Skeletal muscle satellite cell (primary cell): ENCODE results near the gene NRXN2.

Source experiments
- H3K27me3 ChIP-seq: 2 replicates; pipeline ENCODE4 v1.7.0; 2013; ENCODE audit warnings: low read length; ENCODE audit not compliant: control insufficient read depth, insufficient read depth
- H3K36me3 ChIP-seq: 2 replicates; pipeline ENCODE4 v1.7.0; 2013; ENCODE audit warnings: mild to moderate bottlenecking, control low read depth, low read length; ENCODE audit not compliant: insufficient read depth
- H3K4me1 ChIP-seq: 2 replicates; pipeline ENCODE4 v1.7.0; 2013; ENCODE audit warnings: low read length; ENCODE audit not compliant: control insufficient read depth, insufficient read depth
- H3K4me2 ChIP-seq: 2 replicates; pipeline ENCODE4 v1.7.0; 2013; ENCODE audit warnings: mild to moderate bottlenecking, low read length
- H3K4me3 ChIP-seq: 2 replicates; pipeline ENCODE4 v1.7.0; 2013; ENCODE audit warnings: low read length
- H3K9ac ChIP-seq: 2 replicates; pipeline ENCODE4 v1.7.0; 2013; ENCODE audit warnings: mild to moderate bottlenecking, low read depth, low read length, moderate library complexity
- H3K9me3 ChIP-seq: replicated peaks from 2 replicates; pipeline ENCODE4 v1.7.0; 2013; ENCODE audit warnings: mild to moderate bottlenecking, control low read depth, low read length

NRXN2 gene

GRCh38 chr11:64757549-64758329 is 34.7 kb upstream of the NRXN2 start:
- Histone ChIP-seq H3K4me3 (no peak overlapping the region), H3K9me3 (no peaks in the 10 kb centered on the region), H3K9ac (no peak overlapping the region), H3K4me2 (no peak overlapping the region), H3K36me3 (peaks cover 11% of the 10 kb centered on the region), H3K4me1 (peaks cover 5% of the 10 kb centered on the region), H3K27me3 (no peaks in the 10 kb centered on the region)

GRCh38 chr11:64755681-64756361 is 32.8 kb upstream of the NRXN2 start:
- Histone ChIP-seq H3K36me3 (peaks cover 2% of the 10 kb centered on the region), H3K4me2 (no peak overlapping the region), H3K27me3 (no peaks in the 10 kb centered on the region), H3K9me3 (no peaks in the 10 kb centered on the region), H3K4me1 (peaks cover 4% of the 10 kb centered on the region), H3K4me3 (no peak overlapping the region), H3K9ac (no peak overlapping the region)

GRCh38 chr11:64754919-64755662 is 32.1 kb upstream of the NRXN2 start:
- peaks cover 2% of the 10 kb centered on the region for H3K4me1 ChIP-seq

DNA sequence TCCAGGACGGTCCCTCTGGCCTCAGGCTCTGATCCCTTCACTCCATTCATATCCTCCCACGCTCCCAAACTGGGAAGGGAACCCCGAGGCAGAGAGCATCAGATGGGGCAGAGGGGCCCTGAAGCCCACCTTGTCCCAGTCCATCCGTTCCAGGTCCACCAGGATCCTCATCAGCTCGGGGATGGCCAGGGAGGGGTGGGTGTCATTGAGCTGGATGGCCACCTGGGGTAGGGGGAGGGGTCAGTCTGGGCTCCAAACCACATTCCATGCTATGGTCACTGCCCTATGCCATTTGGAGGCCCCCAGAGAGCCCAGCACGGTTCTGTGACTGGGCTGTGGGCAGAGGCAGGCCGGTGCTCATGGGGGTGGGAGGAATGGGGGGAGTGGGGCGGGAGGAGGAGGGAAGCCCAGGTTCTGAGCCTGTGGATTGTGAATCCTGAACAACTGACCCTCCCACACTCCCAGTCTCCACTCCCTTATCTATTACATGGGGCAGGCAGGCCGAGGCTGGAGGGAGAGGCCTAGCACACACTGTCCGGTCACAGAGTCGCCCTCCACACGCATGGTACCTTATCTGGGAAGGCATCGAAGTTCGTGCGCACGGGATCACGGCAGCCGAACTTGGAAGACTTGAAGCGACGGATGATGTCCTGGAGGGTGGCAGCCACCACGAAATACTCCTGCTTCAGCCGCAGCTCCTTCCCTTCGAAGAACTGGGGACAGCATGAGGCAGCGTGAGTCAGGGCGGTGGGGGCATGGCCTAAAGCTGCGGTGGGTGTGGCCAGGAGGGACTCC is 31.3 kb upstream of the NRXN2 start:
- Histone ChIP-seq H3K9ac (no peak overlapping the region), H3K27me3 (no peaks in the 10 kb centered on the region), H3K36me3 (no peaks in the 10 kb centered on the region), H3K4me1 (no peaks in the 10 kb centered on the region), H3K4me2 (no peak overlapping the region), H3K9me3 (no peaks in the 10 kb centered on the region), H3K4me3 (no peak overlapping the region)

More at GRCh38 chr11:64754919-64755662, 32.1 kb upstream of the NRXN2 start:
- Histone ChIP-seq H3K36me3 (no peaks in the 10 kb centered on the region), H3K9me3 (no peaks in the 10 kb centered on the region), H3K4me3 (no peak overlapping the region), H3K9ac (no peak overlapping the region), H3K27me3 (no peaks in the 10 kb centered on the region), H3K4me2 (no peak overlapping the region)

DNA sequence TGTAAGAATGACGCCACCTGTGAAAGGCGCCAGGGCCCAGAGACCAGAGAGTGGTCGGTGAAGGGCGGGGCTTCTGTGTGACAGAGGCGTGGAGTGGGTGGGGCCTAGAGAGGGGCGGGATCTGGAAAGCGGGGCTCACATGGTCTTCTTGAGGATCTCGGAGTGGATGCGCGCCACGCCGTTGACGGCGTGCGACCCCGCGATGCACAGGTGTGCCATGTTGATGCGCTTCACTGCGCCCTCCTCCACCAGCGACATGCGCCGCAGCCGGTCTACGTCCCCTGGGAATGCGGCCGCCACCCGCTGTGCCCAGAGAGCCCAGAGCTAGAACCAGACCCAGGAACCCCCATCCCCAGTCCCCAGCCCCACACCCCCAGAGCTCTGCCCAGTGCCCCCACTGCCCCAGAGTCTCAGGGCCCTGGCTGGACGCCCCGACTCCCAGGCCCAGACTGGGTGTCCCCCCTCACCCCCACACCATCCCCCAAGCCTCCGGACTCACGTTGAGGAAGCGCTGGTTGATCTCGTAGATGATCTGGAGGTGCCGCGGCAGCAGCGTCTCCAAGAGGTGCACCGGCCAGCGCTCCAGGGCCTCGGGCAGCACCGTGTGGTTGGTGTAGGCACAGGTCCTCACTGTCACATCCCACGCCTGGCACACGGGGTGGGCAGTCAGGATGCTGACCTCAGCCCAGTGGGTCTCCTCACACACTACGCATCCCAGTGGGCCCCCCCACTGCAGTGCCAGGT is 30.6 kb upstream of the NRXN2 start:
- H3K9ac ChIP-seq = no peak overlapping the region
- no peak overlapping the region for H3K4me2 ChIP-seq
- no peaks in the 10 kb centered on the region for H3K9me3 ChIP-seq
- H3K4me3 ChIP-seq = no peak overlapping the region
- no peaks in the 10 kb centered on the region for H3K27me3 ChIP-seq
- no peaks in the 10 kb centered on the region for H3K36me3 ChIP-seq
- H3K4me1 ChIP-seq = no peaks in the 10 kb centered on the region

DNA sequence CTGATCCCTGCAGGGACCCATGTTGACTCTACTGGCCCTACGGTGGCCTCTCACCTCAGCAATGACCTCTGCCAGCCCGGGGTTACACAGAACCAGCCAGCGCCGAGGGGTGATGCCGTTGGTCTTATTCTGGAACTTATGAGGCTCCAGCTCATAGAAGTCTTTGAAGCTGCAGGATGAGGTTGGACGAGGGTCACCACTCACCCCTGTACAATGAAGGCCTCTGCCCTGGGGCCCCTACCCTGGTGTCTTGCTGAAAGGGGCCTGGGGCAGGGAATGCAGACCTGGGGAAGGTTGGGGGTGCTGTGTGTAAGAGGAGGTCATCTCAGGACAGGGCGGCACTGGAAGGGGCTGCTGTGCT is 30.0 kb upstream of the NRXN2 start:
- Histone ChIP-seq H3K9ac (no peak overlapping the region), H3K27me3 (no peaks in the 10 kb centered on the region), H3K4me1 (no peaks in the 10 kb centered on the region), H3K9me3 (no peaks in the 10 kb centered on the region), H3K36me3 (no peaks in the 10 kb centered on the region), H3K4me3 (no peak overlapping the region), H3K4me2 (no peak overlapping the region)

DNA sequence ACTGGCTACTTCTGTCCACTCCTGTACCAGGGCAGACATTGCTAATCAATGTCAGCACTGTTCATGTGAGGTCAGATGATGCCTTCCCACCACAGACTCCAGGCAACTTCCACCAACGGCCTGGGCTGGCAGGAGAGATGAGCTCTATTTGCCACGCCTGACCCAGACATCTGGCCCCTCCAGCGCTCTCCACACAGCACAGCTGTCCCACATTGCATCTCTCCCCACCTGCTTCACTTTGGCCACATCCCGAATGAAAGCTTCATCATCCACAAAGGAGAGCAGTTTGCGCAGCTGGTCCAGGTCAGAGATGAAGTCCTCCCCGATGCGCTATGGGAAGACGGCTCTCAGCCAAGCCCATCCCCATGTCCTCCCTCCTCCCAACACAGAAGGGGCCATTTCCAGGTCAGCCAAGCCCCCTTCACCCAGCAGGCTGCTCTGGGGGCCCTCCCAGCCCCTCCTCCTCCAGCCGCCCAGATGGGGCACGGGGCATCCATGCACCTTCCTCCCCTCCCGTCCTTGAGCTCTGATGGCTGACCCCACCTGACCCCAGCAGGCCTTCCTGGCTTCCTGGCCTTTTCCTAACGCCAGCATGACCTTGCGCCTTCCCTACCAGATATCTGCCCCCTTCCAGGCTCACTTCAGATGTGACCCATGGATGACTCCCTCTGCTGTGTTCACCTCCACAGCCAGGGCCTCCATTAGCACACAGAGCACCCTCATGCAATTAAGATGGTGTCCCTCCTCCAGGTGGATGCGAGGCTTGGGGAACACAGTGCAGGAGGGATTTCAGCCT is 29.4 kb upstream of the NRXN2 start:
- no peaks in the 10 kb centered on the region for H3K9me3 ChIP-seq
- no peaks in the 10 kb centered on the region for H3K4me1 ChIP-seq
- H3K4me2 ChIP-seq = no peak overlapping the region
- no peak overlapping the region for H3K9ac ChIP-seq
- H3K36me3 ChIP-seq = no peaks in the 10 kb centered on the region
- no peaks in the 10 kb centered on the region for H3K27me3 ChIP-seq
- no peak overlapping the region for H3K4me3 ChIP-seq

- Histone ChIP-seq H3K27me3 (no peaks in the 10 kb centered on the region), H3K9me3 (no peaks in the 10 kb centered on the region), H3K36me3 (no peaks in the 10 kb centered on the region), H3K4me2 (no peak overlapping the region), H3K4me1 (no peaks in the 10 kb centered on the region), H3K4me3 (no peak overlapping the region), H3K9ac (no peak overlapping the region)
Observed at GRCh38 chr11:64751580-64751979, 28.6 kb upstream of the NRXN2 start.

DNA sequence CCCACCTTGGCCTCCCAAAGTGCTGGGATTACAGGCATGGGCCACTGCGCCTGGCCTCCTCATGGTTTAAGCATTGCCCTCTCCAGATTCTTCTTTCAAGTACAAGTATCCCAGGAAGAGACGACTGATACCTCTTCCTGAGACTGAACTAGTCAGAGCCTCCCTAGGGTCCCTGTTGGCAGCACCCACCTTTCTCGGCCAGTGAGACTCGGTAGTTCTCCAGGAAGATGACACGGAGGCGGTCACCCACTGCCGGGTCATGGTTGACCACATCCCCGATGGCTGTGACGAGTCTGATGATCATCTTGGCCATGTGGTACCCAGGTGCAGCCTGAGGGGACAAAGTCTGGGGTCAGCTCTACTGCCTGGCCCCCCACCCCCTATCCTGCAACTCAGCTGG is 28.1 kb upstream of the NRXN2 start:
- Histone ChIP-seq H3K4me3 (no peak overlapping the region), H3K4me2 (no peak overlapping the region), H3K4me1 (no peaks in the 10 kb centered on the region), H3K36me3 (no peaks in the 10 kb centered on the region), H3K27me3 (no peaks in the 10 kb centered on the region), H3K9ac (no peak overlapping the region), H3K9me3 (no peaks in the 10 kb centered on the region)

GRCh38 chr11:64750361-64751054 is 27.5 kb upstream of the NRXN2 start:
- Histone ChIP-seq H3K9ac (no peak overlapping the region), H3K4me2 (no peak overlapping the region), H3K9me3 (no peaks in the 10 kb centered on the region), H3K27me3 (peaks cover 3% of the 10 kb centered on the region), H3K4me1 (peaks cover 4% of the 10 kb centered on the region), H3K36me3 (no peaks in the 10 kb centered on the region), H3K4me3 (no peak overlapping the region)
